SIG-M5 treated with dmso at 0.1 percent for 504 hours (cell line): ENCODE results near the gene KDM8.

ENCODE experiments used
- DNase-seq: peaks from one replicate; lab custom pipeline; 2025; ENCODE audit not compliant: unreplicated experiment; lab: John Stamatoyannopoulos, UW

The KDM8 gene

DNA sequence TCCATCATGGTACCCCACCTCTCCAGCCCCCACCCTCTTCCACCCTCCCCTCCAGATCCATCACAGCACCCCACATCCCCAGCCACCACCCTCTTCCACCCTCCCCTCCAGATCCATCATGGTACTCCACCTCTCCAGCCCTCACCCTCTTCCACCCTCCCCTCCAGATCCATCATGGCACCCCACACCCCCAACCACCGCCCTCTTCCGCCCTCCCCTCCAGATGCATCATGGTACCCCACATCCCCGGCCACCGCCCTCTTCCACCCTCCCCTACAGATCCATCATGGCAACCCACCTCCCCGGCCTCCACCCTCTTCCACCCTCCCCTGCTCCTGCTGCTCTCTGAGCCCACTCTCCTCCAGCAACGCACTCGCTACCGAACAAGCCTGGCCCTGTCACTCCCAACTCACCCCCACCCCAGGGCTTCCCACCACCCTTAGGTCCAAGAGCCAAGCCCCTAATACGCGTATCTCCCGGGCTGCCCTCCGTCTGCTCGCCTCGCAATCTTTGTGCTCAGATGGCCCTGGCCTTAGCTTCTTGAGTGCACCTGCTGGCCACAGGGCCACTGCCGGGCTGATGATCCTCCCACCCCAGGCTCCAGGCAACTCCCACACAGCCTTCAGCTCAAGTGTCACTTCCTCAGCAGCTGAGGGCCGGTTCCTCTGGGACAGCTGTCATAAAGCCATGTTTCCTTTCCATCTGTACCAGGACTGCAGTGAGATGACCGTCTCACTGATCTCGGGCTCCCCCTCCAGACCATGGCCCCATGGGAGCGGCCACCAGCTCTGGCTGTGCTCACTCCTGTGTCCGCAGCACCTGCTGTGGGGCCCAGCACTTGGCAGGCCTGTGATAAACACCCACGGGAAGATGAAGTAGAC lies 25.5 kb downstream of the KDM8 start:
- DNase-seq = no peak

- no peak for DNase-seq
Observed at GRCh38 chr16:27229891-27230470, 26.7 kb downstream of the KDM8 start.

DNA sequence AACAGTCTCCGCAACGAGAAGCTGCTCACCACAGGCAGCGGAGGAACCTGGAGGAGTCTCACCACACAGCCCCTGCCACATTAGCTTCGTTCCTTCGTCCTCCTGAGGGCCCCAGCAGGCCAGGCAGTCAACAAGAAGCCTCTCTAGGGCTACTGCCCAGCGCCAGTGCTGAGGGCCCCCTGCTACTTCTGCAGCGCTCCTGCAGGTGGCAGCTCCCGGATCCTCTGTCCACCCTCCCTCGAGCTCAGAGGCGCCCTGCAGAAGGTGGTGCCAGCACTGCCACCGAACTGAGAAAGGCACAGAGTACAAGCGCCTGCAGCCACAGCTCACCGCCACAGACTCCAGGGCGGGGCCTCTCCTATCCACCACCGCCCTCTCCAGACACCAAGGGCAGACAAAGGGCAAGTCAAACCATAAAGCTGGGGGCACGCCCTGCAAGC lies 27.3 kb downstream of the KDM8 start:
- peak; percentile 9 for DNase-seq

DNA sequence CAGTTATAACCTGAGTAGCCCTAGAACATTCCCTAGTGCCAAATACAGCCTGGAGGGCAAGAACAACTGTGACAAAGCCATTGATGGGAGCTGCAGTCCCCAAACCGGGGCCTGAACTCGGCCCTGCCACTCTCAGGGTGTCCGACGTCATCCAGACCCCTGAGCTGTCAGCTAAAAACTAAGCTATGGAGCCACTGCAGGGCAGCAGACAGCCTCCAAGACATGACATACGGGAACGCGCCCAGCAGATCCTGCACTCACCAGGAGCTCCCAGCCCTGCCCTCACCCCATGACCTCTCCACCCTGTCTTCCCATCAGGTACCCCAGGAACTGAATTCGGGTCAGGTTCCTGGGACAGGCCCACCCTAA lies 28.4 kb downstream of the KDM8 start:
- DNase-seq = no peak

DNA sequence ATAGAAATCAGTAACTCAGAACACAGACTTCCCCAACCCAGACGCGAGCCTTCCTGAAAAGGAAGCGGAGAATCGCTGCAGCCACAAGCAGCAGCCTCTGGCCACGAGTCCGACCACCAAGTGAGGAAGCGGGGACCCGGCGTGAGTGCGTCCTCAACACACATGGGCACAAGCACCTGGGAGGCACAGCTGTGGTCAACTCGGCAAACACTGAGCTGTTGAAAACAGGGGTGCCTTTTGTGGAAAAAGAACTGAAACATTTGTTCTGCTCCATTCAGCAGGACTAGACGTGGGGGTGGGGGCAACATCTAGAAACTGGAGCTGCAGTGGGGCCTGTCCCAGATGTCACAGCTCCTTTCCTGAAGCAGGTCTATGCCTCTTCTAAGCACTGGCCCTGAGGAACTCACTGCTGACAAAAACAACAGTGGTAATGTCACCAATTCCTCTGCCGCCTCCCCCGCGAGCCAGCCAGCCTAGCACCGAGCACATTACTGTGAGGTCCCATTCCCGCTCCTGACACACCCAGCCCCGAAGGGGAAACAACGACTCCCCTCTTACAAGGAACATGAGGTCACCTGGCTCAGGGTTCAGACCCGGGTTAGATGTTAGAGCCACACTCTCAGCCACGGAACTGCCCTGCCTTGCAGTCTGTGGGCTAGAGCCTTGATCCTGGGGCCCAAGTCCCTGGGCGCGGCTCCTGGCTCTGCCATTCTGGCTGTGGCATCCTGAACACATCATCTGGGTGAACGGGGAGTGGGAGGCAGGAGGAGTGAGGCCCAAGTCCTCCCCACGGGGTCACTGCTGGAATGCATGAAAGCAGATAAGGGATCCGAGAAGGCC lies 29.0 kb downstream of the KDM8 start:
- no peak for DNase-seq

DNA sequence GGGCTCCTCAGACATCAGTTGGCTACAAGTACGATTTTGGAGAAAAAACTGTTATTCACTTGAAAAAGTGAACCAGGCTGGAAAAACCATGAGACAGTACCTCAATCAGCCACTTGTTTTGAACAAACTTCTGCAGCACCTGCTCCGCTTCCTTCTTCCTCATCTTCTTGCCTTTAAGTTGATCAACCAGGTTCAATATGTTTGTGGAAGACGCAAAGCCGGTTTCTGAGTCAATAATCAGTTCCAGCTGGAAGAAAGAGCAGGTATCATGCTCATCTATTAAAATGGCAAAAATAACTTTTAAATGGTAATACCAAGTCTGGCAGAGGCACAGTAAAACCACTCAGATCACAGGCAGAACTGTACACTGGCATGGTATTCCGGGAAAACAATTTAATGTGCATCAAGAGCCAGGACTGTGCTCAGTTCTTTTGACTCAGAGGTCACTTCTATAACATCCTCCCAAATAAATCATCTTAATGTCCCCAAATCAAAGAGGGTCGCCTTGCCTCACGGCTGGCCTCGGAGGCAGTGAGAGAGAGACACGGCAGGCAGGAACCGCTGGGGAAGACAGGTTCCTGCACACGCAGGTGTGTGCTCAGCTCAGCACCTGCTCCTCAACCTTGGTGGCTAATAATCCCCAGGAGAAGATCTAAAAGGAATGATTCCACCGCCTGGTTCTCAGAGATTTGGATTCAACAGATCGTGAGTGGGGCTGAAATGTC lies 29.7 kb downstream of the KDM8 start:
- DNase-seq = no peak

DNA sequence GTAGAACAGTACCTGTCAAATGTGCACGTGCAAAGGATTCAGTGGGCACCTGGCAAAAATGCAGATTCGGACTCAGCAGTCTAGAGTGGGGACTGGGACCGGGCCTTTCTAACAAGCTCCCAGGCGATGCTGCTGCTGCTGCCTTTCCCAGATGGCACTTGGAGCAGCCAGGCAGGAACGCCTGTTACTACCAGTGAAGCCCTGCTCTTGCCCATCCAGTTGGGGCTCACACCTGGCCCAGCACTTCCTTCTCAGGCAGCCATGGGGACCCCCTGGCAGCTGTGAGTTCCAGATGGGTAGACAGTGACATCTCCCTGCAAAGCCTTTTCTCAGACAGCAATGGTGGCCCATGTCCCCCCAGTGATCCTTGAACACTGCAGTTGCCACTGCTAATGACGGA lies 30.4 kb downstream of the KDM8 start:
- DNase-seq = no peak

- no peak for DNase-seq
Observed at GRCh38 chr16:27234171-27234570, 30.8 kb downstream of the KDM8 start.

- DNase-seq = no peak
Observed at GRCh38 chr16:27234603-27235002, 31.3 kb downstream of the KDM8 start.

GRCh38 chr16:27235055-27235937 lies 32.0 kb downstream of the KDM8 start:
- DNase-seq = peak; percentile 55

DNA sequence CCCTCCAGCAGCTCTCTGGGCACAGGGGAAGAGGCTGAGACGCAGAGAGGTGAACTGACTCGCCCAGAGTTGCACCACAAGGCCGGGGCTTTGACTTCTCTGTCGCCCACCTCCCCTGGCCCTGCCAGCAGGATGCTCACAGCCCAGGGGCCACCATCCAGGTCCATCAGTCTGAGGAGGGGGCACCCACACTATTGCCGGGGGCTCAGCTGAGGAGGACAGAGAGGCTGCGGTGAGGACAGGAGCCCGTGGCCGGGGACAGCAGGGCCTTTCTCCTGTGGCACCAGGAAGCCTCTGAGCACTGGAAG lies 32.6 kb downstream of the KDM8 start:
- no peak for DNase-seq

DNA sequence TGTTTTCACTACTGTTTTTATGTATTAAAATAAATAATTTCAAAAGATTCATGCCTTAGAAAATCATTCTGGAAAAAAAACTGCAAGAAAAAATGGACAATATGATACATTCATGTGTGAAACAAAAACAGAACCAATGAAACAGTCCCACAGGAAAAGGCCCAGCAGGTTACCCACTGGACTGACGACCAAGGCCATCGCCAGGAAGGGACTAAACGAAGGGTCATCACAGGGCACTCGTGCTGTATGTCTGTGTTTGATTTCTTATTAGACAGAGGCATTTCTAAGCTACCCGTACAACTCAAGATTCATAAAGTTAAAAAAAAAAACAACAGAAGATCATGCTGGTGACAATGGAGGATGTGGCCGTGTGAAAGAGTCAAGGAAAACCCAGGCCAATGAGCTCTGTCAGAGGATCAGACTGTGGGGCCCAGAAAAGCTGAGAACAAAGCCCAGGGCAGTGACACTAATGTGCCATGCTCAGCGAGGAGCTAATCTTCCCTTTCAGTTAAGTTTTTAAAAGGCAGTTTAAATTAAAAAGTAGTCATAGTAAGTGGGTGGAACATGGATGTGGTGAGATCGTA lies 33.4 kb downstream of the KDM8 start:
- DNase-seq = no peak

GRCh38 chr16:27237219-27238015 lies 34.1 kb downstream of the KDM8 start:
- no peak for DNase-seq

GRCh38 chr16:27238016-27238587 lies 34.8 kb downstream of the KDM8 start:
- no peak for DNase-seq

DNA sequence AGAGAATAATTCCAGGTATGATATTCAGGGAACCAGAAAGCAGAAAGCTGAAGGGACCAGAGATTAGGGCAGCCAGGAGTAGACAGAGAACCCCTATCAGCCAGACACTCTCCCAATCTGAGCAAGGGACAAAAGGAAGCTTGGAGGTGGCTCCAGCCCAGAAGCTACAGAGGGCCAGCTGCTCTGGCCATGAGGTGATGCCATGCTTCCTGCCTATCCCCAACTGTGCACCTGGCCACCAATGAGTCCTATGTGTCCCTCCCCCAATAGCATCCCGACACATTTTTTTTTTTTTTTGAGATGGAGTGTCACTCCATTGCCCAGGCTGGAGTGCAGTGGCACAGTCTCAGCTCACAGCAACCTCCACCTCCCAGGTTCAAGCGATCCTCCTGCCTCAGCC lies 35.3 kb downstream of the KDM8 start:
- no peak for DNase-seq

- no peak for DNase-seq
Observed at GRCh38 chr16:27239026-27239425, 35.7 kb downstream of the KDM8 start.

DNA sequence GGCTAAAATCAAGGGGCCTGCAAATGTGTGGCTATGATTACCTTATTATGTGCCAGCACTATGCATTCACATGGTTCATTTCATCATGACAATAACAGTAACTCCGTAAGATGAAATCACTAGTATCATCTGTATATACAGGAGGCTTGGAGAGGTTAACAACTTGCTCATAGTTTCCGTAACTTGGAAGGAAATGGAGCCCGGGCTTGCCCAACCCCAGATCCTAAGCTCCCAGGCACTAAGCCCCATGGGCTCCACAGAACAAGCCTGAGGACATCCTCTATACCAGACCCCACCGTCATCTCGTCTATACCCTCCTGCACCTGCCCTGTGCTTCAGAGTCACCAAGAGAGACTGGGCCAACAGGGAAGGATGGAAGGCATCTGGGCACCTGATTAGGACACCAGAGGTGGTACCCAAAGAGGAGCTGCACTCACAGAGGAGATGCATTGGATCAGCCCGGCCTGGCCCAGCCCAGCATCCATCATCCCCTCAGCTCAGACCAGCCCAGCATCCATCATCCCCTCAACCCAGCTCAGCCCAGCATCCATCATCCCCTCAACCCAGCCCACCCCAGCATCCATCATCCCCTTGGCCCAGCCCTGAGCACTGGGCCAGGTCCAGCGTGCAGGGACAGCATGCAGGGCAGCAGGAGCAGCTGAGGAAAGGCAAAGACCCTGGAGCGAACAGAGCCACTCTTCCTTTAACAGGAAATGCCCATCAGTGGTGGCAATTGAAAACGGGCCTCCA lies 36.8 kb downstream of the KDM8 start:
- DNase-seq = no peak

DNA sequence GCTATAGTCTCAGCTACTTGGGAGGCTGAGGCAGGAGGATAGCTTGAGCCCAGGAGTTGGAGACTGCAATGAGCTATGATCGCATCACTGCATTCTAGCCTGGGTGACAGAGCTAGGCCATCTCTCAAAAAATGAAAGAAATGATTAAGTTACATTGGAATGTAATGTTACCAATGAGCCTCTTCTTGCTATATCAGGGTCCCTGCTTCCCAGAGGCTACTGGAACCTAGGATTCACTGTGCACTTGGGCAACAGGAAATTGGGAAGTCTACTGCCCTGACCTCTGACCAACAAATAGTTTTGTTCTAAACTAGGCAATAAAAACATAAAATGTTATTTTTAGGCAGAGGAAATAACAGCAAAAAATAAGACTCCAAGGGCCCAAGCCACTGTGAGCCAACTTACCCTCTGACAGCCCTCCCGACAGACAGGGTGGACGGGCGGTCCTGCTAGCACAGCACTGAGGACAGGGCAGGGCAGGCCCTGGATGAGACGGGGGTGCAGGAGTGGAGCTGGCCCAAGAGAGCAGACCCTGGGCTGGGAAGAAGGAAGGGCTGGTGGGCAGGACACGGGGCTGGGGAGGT lies 37.7 kb downstream of the KDM8 start:
- DNase-seq = no peak
